Natural killer cell treated with Interleukin-12 subunit alpha and Interleukin-12 subunit beta and Interleukin-15 and Interleukin-18, amount 100 ng/mL, for 72 hours (primary cell): Measurements from ENCODE around the gene BDKRB1. TPM values are rescaled to one million over a fixed set of nuclear protein-coding genes. Genes with fewer than 3 reads are reported as not detected.

ENCODE experiments used
- total RNA-seq, 2 donors: library from RNA; stranded (reverse); gene quantifications; one replicate each; pipeline ENCODE4 v1.2.3, GENCODE V29; 2022

BDKRB1 gene
- total RNA-seq, 2 donors from 2014 or later, result not detected

Other genes with a start within 250 kb of the BDKRB1 start
- gene C14orf132, start 216.8 kb upstream of the BDKRB1 start, total RNA-seq, result not detected
- not detected for gene BDKRB2, start 51.4 kb upstream of the BDKRB1 start, total RNA-seq
- gene ATG2B, start 107.1 kb downstream of the BDKRB1 start, total RNA-seq, result 10 to 100 TPM; 19.1 to 31.8 TPM
- gene GSKIP, start 107.3 kb downstream of the BDKRB1 start, total RNA-seq, result 10 to 100 TPM; 15.2 to 25.5 TPM
- gene AK7, start 135.9 kb downstream of the BDKRB1 start, total RNA-seq, result not detected
- gene PAPOLA, start 246.2 kb downstream of the BDKRB1 start, total RNA-seq, result 100 to 1,000 TPM; 167 to 216 TPM